DOHH2 (cell line): ENCODE results near the gene LCAT.

ENCODE experiments used
- EZH2phosphoT487 ChIP-seq: fragments of 200-600 bp; sonication (generic); IDR thresholded peaks from 2 replicates; pipeline ENCODE4 v1.6.1; 2017; ENCODE audit warnings: borderline replicate concordance, mild to moderate bottlenecking, antibody characterized with exemption, low read length, moderate library complexity, mixed read lengths
- TF ChIP-seq, protein P1 (sequence below): fragments of 200-600 bp; sonication (generic); IDR thresholded peaks from one replicate; pipeline ENCODE4 v1.5.1; 2014; ENCODE audit warnings: antibody characterized with exemption, mild to moderate bottlenecking, low read depth, low read length; ENCODE audit not compliant: poor library complexity, severe bottlenecking

DNA sequence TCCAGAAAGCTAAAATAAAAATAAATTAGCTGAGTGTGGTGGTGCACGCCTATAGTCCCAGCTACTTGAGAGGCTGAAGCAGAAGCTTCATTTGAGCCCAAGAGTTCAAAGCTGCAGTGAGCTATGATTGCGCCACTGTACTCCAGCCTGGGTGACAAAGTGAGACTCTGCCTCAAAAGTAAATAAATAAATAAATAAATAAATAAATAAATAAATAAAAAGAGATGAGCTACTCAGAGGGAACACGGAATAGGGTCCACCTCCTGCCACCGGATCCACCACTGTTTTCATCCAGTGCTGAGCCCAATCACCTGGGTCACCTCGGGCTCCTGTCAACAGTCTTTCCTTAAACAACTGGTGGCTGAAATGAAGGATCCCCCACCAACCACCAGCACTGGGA lies 43.0 kb upstream of the LCAT start:
- TF ChIP-seq EZH2phosphoT487, result no peak
- TF ChIP-seq, protein P1, sequence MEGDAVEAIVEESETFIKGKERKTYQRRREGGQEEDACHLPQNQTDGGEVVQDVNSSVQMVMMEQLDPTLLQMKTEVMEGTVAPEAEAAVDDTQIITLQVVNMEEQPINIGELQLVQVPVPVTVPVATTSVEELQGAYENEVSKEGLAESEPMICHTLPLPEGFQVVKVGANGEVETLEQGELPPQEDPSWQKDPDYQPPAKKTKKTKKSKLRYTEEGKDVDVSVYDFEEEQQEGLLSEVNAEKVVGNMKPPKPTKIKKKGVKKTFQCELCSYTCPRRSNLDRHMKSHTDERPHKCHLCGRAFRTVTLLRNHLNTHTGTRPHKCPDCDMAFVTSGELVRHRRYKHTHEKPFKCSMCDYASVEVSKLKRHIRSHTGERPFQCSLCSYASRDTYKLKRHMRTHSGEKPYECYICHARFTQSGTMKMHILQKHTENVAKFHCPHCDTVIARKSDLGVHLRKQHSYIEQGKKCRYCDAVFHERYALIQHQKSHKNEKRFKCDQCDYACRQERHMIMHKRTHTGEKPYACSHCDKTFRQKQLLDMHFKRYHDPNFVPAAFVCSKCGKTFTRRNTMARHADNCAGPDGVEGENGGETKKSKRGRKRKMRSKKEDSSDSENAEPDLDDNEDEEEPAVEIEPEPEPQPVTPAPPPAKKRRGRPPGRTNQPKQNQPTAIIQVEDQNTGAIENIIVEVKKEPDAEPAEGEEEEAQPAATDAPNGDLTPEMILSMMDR, result no peak
